Measurements from ENCODE around the gene POU2F2.
"Not testable (repeated sequence)": the region's sequence is repeated elsewhere in the genome, so short reads cannot be mapped to it uniquely, and the experiment has no call there.

POU2F2 gene

DNA sequence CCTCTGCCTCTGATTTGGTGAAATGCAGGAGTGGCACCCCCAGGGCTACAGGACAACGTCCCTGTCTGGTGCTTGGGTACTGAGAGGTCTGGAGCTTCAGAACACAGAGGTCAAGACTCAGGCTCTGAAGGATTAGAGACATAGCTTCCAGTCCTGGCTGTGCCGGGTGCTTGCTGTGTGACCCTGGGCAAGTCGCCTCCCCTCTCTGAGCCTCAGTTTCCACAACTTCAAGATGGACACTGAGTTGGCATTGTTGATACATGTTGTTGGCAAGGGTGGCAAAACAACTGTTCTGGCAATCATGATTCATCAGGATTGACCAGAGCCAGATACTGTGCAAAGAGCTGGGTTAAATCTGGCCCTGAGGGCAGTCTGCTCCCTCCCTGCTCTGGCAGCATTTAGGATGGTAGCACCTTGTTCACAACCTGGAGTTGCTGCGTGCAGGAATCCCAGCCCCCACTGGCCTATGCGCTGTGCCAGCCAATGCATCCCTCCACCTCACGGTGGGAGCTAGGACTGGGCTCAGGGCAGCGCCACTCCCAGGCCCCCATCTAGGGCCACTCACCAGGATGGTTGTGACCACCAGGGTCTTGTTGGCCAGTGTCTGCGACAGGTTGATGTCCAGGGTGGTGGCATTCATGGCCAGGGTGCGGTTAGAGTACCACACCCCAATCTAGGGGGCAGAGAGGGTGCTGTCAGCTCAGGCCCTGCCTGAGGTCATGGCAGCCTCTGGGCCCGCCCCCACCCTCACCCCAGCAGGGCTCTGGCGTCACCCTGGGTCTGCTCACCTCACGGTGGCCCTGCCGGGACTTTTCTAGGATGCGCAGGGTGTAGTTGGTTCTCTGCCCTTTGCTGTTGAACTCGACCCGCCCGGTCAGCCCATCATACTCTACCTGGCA is 79.0 kb downstream of the POU2F2 start:
- DNase-seq: no peak

DNA sequence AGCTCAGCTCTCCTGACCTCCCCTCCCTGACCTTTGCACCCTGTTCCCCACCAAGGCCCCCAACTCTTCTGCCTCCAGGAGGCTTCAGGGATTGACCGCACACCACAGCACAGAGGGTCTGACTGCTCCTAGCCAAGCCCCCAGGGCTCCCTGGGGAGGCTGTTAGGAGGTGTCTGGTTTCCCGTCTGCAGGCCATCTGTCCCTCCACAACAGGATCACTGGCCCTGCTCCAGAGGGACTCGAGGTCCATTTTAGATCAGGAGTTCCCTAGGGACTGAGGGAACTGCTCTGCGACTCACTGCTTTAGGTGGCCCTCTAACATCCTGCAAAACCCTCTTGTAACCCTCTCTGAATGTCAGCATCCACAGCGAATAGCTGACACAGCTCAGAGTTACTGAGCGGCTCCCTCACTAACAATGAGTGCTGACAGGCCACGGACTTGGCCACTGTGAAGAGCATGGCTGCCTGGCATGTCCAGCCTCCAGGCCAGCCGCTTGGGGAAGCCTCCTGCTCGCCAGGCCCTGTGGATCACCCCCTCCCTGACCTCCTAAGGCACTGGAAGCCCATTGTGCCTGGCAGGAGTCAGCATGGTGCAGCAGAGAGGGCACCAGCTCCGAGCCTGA is 79.9 kb downstream of the POU2F2 start:
- no peak for DNase-seq

DNA sequence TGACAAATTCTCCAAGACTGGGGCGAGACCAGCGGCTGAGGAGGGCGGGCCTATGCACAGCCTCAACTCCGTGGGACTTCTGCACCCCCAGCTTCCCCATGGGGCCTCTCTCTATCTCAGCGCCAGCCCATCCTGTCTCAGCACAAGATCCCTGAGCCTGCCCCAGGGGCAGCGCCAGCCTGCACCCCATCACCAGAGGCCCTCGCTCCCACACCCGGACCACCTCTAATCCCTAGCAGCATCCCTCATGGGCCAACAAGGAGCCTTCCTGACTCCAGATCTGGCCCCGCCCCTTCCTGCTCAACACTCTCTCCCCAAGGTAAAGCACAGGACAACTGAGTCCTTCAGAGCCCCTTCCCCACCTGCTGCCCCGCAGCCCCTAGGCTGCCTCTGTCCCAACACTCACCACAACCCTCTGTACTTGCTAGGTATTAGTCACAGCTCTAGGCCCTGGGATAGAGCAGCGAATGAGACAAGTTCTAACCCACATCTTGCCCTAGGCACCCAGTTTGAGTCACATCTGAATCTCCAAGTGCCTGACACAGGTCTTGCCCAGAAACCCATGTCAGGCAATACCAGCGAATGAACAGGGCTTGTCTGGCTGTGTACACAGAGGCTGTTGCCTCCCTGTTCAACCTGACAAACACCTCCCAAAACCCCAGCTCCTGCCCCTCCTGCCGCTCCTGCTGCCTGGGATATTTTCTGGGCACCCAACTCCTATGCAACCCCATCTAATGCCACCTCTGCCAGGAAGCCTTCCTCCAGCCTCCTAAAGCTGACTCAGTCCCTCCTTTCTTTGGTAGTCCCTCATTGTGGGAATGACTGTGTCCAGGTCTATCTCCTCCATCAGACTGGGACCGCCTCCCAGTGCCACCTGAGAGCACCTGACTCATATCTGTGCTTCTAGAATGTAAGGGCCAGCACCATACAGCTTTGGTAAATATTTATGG is 80.8 kb downstream of the POU2F2 start:
- no peak for DNase-seq

DNA sequence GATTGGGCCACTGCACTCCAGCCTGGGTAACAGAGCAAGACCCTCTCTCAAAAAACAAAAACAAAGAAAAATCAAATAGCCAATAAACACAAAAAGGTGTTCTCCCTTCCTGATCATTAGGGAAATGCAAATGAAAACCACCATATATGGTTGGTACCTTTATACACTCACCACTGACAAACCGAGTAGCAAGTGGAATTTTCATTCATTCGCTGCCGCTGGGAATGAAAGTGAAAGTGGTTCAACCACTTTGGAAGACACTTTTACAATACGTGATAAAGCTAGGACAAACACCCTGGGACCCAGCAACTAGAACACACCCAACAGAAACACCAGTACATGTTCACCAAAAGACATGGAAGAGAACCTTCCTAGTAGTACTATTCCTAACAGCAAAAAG is 83.3 kb downstream of the POU2F2 start:
- no peak for DNase-seq

DNA sequence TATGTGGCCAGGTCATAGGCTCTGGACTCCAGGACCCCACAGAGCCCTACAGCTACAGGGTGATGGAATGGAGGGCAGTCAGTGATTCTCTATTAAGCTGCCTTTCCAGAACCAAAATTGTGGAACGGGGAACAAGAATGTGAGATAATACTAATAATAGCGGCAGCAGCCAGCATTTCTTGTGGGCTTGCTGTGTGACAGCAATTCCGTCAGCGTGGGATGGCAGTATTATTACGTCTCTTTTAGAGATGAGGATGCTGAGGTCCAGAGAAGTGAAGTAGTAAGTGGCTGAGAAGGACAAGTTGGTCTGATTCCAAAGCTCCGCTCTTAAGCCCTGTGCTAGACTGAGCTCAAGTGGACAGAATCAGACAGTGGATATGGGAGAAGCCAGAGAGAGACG is 86.7 kb downstream of the POU2F2 start:
- DNase-seq: no peak

DNA sequence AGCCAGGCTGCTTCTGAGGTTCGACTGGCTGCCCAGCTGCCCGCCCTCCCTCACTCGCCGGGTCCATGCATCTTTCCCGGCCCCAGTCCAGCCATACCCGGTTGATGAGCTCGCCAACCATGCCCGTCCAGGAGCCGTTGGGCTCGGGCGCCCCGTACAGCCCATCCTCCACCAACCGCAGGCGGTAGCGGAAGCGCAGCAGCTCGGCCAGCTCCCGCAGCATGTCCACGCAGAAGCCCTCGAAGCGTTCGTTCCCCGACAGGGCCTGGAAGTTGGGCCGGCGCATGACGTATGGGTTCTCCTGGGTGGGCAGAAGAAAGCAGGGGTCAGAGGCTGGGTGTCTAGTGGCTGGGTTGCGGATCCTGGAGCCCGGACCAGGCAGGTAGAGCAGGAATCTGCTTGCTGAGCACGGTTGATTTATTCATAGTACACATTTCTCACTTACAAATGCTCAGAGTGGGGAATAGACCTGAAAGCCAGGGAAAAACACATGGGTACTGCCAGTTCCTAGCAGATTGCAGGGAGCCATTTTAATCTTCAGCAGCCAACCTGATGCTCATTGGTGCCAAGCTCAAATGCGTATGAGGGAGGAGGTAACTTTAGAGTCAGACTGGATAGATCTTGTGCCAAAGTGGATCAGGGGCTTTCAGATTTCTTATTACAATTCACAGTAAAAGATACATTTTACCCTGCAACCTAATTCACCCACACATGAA is 89.6 kb downstream of the POU2F2 start:
- DNase-seq: no peak

DNA sequence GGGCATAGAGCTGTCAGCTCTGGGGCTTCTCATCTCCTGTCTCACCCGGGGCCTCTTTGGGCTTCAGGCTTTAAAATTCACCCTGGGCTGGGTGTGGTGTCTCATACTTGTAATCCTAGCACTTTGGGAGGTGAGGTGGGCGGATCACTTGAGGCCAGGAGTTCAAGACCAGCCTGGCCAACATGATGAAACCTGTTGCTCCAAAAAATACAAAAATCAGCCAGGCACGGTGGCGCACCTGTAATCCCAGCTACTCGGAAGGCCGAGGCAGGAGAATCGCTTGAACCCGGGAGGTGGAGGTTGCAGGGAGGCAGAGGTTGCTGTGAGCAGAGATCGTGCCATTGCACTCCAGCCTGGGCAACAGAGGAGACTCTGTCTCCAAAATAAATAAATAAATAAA is 91.8 kb downstream of the POU2F2 start:
- DNase-seq: not testable (repeated sequence)

DNA sequence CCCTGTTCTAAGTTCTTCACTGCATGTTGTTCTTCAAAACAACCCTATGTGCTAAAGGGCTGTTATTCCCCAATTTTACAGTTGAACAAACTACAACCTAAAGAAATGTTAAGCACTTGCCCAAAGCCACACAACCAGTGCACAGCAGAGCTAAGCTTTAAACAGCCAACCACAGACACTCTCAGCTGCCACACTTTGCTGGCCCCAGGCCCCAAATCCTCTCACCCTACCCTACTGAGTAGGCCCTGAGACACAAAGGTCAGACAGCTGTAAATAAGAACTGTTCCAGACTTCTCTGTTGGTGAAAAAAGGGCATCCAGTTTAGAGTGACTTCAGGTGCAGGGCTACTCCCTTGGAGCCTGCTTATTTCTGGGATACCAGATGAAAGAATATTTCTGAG is 92.2 kb downstream of the POU2F2 start:
- DNase-seq: no peak

DNA sequence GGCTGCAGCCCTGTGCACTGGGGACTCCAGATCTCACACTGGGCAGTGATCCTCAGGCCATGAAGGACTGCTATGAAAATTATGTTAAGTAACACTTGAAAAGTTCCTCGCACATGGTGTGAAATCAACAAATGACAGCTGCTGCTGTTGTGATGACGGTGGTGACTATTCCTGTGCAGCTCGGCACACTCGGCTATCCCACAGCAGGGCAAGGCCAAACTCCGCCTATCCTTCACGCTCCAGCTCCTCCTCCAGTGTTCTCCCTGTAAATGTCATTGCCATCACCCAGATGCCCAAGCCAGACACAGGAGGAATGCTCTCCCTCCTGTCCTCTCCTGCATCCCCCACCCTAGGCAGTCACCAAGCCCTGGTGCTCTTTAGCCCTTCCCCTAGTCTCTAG is 93.6 kb downstream of the POU2F2 start:
- no peak for DNase-seq

DNA sequence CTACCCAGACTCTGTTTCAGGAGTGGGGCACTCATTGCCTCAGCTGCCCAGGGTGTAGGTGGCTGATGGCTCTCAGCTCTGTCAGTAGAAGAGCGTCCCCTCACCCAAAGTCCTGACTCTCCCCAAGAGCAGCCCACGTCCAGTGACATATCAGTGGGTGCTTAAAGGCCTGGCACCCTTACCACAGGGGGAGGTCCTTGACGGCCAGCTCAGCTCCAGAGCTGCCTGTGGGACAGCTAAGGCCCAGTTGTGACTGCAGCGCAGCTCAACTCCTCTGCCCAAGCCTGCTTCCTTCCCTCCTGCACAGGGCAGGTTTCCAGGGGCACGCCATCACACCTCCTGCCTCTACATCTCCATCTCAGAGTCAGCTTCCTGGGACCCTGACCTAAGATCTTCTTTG is 94.6 kb downstream of the POU2F2 start:
- no peak for DNase-seq

Measured in CD4-positive, alpha-beta T cell treated with Interleukin-17A for 4 hours (primary cell).